GM12878 (cell line): ENCODE data around the gene ARID1A. TPM values are rescaled to one million over a fixed set of nuclear protein-coding genes. Genes with fewer than 3 reads are reported as not detected.
A peak's percentile ranks its signal among the peaks of the same experiment; 100 is the strongest.
"Not testable (repeated sequence)": the region's sequence is repeated elsewhere in the genome, so short reads cannot be mapped to it uniquely, and the experiment has no call there.

Source experiments
- ATAC-seq: fragments of 200-7000 bp; cut with Tn5 transposase; 3 replicates; pipeline ENCODE4 v1.9.1; 2020; ENCODE audit warnings: mild to moderate bottlenecking, moderate library complexity
- BruUV-seq: library from RNA; stranded (reverse); fragments of 400-500 nt; replicated peaks from 2 replicates; lab custom pipeline; 2021; lab: Mats Ljungman, UMichigan
- CTCF ChIA-PET: fragments of 300-600 bp; sonication (Branson Sonifier 250); formaldehyde crosslinking; extraction: SDS; loops from one replicate; lab custom pipeline; 2021; ENCODE audit warnings: inconsistent platforms; lab: Yijun Ruan, JAX
- POLR2A ChIA-PET: fragments of 350-600 bp; formaldehyde crosslinking; extraction: SDS; loops from one replicate; lab custom pipeline; 2021; ENCODE audit warnings: inconsistent platforms; lab: Charles Lee
- RAD21 ChIA-PET: fragments of 300-600 bp; sonication (Branson Sonifier 250); formaldehyde crosslinking; loops from one replicate; lab custom pipeline; 2023; ENCODE audit warnings: antibody characterized with exemption; ENCODE audit not compliant: unreplicated experiment; lab: Charles Lee
- SMC1A ChIA-PET: fragments of 300-600 bp; sonication (Branson Sonifier 250); formaldehyde crosslinking; loops from one replicate; lab custom pipeline; 2023; ENCODE audit not compliant: unreplicated experiment, uncharacterized antibody; lab: Charles Lee
- DNase-seq: peaks from one replicate; pipeline ENCODE4 v3.0.0-alpha.2; 2011; ENCODE audit warnings: low read depth, low spot score
- FAIRE-seq: peaks from 3 replicates; lab custom pipeline; 2011; peaks lifted over from hg19 to GRCh38; lab: Jason Lieb, UNC
- H2AFZ ChIP-seq: 2 replicates; pipeline ENCODE4 v1.6.0; 2011; ENCODE audit warnings: low read depth, low read length, control low read depth; ENCODE audit not compliant: control insufficient read depth
- H3K27ac ChIP-seq: 2 replicates; pipeline ENCODE4 v1.5.1; 2011; ENCODE audit warnings: control low read depth; ENCODE audit not compliant: control insufficient read depth, insufficient read depth
- H3K27me3 ChIP-seq, 2 experiments: replicated peaks in 1 of 2; 2 replicates each; pipeline versions ENCODE4 v1.6.0 to v1.6.1; 2011; ENCODE audit warnings: low read length in 1 of 2; ENCODE audit not compliant: control insufficient read depth in 2 of 2, insufficient read depth in 2 of 2
- H3K36me3 ChIP-seq, 2 experiments: 2 replicates each; pipeline ENCODE4 v1.5.1; 2011; ENCODE audit warnings: low read length in 1 of 2; ENCODE audit not compliant: control insufficient read depth in 2 of 2, insufficient read depth in 2 of 2
- H3K4me1 ChIP-seq: 2 replicates; pipeline ENCODE4 v1.6.1; 2011; ENCODE audit warnings: mild to moderate bottlenecking, low read length, moderate library complexity, mixed read lengths; ENCODE audit not compliant: control insufficient read depth, insufficient read depth
- H3K4me2 ChIP-seq: 2 replicates; pipeline ENCODE4 v1.6.0; 2011; ENCODE audit warnings: control low read depth; ENCODE audit not compliant: control insufficient read depth, insufficient read depth
- H3K4me3 ChIP-seq: fragments of 200-600 bp; sonication (generic); 2 replicates; pipeline ENCODE4 v1.5.1; 2016
- H3K79me2 ChIP-seq: 2 replicates; pipeline ENCODE4 v1.6.0; 2011; ENCODE audit warnings: low read length; ENCODE audit not compliant: control insufficient read depth, insufficient read depth
- H3K9ac ChIP-seq: 2 replicates; pipeline ENCODE4 v1.8.0; 2011; ENCODE audit warnings: low read length, control low read depth, mixed read lengths; ENCODE audit not compliant: control insufficient read depth, insufficient read depth
- H3K9me3 ChIP-seq: replicated peaks from 3 replicates; pipeline ENCODE4 v1.5.1; 2011; ENCODE audit warnings: mild to moderate bottlenecking, low read length; ENCODE audit not compliant: control insufficient read depth, insufficient read depth
- H4K20me1 ChIP-seq: 2 replicates; pipeline ENCODE4 v1.6.0; 2011; ENCODE audit not compliant: control insufficient read depth, insufficient read depth
- IKZF2 ChIP-seq, 2 experiments: fragments of 450-650 bp; IDR thresholded peaks; 2 replicates each; pipeline ENCODE4 v1.6.1; 2017; ENCODE audit warnings: mild to moderate bottlenecking in 2 of 2, moderate library complexity in 2 of 2
- TBL1XR1 ChIP-seq: IDR thresholded peaks from 2 replicates; pipeline ENCODE4 v1.6.1; 2012; ENCODE audit warnings: low read depth, low read length, improper control_type of control experiment
- WGBS: methylation state at CpG from one replicate; pipeline ENCODE4 v1.1.6; 2016; ENCODE audit warnings: low lambda C conversion rate; ENCODE audit not compliant: insufficient replicate concordance, insufficient coverage; ENCODE audit errors: missing lambda C conversion rate; 5-methylcytosine and 5-hydroxymethylcytosine counted together
- in situ Hi-C: fragments of 300-500 bp; cut with MboI; formaldehyde crosslinking; loops from 9 replicates; pipeline ENCODE4 v1.14.3; 2018; ENCODE audit warnings: mixed read lengths
- intact Hi-C: fragments of 100-400 bp; cut with micrococcal nuclease; formaldehyde crosslinking; loops from one replicate; pipeline ENCODE4 v1.14.2; 2022; ENCODE audit not compliant: unreplicated experiment
- polyA plus RNA-seq, 11 experiments: library from polyadenylated mRNA; depleted of rRNA in 4 of 11; unstranded in 6 of 11; stranded (reverse) in 5 of 11; fragments of >200 nt; fragmentation: Nextera tagmentation in 4 of 11; fragmentation: Illumina TruSeq in 1 of 11; extraction: Ambion mirVana in 4 of 11; extraction: Trizol in 1 of 11; gene quantifications; 1 replicate in 1 of 11; 2 replicates in 10 of 11; pipeline versions ENCODE4 v1.2.1 to v1.2.3, GENCODE V29; 2011 to 2016; ENCODE audit warnings: inconsistent platforms in 2 of 11, missing spikeins in 2 of 11, low read depth in 1 of 11
- total RNA-seq, 4 experiments: library from RNA; depleted of rRNA in 3 of 4; stranded (reverse); fragments of >200 nt in 3 of 4; fragmentation: Illumina TruSeq in 1 of 4; extraction: Trizol in 1 of 4; gene quantifications; 2 replicates each; pipeline versions ENCODE4 v1.2.1 to v1.2.3, GENCODE V29; 2013 to 2021

ARID1A gene
- total and polyA plus RNA-seq, 10 of the 15 experiments (the other 5 are each of a cell fraction or from before 2014, with no cell fraction given) = 10.0 to 98.0 (median 23.5) TPM

- ATAC-seq (peak; percentile 53), FAIRE-seq (no peak), DNase-seq (no peak)
- Histone ChIP-seq H3K4me1 (peaks cover 11% of the 10 kb centered on the region), H3K27me3 (no peaks in the 10 kb centered on the region), H3K4me2 (no peak overlapping the region), H3K4me3 (no peak overlapping the region), H3K9ac (no peak overlapping the region), H3K27ac (peak overlapping the region; percentile 0; the same call in 1 of the 2 replicates), H4K20me1 (no peaks in the 10 kb centered on the region), H3K36me3 (peaks cover 0 to 2% of the 10 kb centered on the region in 2 experiments; a peak in 1 of 4 replicates), H3K79me2 (no peaks in the 10 kb centered on the region), H2AFZ (no peak overlapping the region), H3K9me3 (no peaks in the 10 kb centered on the region)
- BruUV-seq = no TSS peak
- intact Hi-C loops (no loop called here), in situ Hi-C loops (no loop called here)
- ChIA-PET SMC1A (interaction anchor here (0.5 to 4.1 kb wide), 13 partner anchors 9 to 627 kb away, joined by 3 to 47 read pairs (median 3); no protein-coding TSS in a partner anchor), CTCF (interaction anchor here (0.6 to 5.2 kb wide), 15 partner anchors 10 to 258 kb away, joined by 3 to 40 read pairs (median 6); partner anchors contain the start of gene PIGV), POLR2A (interaction anchor here (0.5 to 2.4 kb wide), 7 partner anchors 9 to 197 kb away, joined by 3 to 8 read pairs (median 4); no protein-coding TSS in a partner anchor), RAD21 (interaction anchor here (1.6 to 3.2 kb wide), 4 partner anchors 9 to 79 kb away, joined by 5 to 15 read pairs (median 7); no protein-coding TSS in a partner anchor)
- TF ChIP-seq IKZF2 (IDR thresholded peaks at IDR 0.05) = peak in 1 of 2 experiments; percentile 10; a peak in 1 of 4 replicates
- TF ChIP-seq TBL1XR1 = no peak
- WGBS = 90% methylated on average over 5 of the region's 5 CpGs
Measured at GRCh38 chr1:26799479-26800142, 103.8 kb downstream of the ARID1A start.

DNA sequence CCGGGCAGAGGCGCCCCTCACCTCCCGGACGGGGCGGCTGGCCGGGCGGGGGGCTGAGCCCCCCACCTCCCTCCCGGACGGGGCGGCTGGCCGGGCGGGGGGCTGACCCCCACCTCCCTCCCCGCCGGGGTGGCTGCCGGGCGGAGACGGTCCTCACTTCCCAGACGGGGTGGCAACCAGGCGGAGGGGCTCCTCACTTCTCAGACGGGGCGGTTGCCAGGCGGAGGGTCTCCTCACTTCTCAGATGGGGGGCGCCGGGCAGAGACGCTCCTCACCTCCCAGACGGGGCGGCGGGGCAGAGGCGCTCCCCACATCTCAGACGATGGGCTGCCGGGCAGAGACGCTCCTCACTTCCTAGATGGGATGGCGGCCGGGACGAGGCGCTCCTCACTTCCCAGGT lies 108.1 kb downstream of the ARID1A start:
- H3K79me2 ChIP-seq, FAIRE-seq, H3K27me3 ChIP-seq, POLR2A ChIA-PET, H4K20me1 ChIP-seq, SMC1A ChIA-PET, H3K9ac ChIP-seq, DNase-seq, H3K27ac ChIP-seq, H2AFZ ChIP-seq, H3K4me3 ChIP-seq, RAD21 ChIA-PET, in situ Hi-C loops, intact Hi-C loops, H3K9me3 ChIP-seq, CTCF ChIA-PET, BruUV-seq, H3K36me3 ChIP-seq, ATAC-seq, H3K4me2 ChIP-seq: not testable (repeated sequence)
- WGBS = 93% methylated on average over 3 of the region's 36 CpGs
- peaks cover 11% of the 10 kb centered on the region for H3K4me1 ChIP-seq
